Neural progenitor cell (in vitro differentiated cells): ENCODE measurements around the gene SIVA1. TPM values are rescaled to one million over a fixed set of nuclear protein-coding genes. Genes with fewer than 3 reads are reported as not detected.
A peak's percentile ranks its signal among the peaks of the same experiment; 100 is the strongest.

ENCODE experiments used
- DNase-seq: peaks from one replicate; pipeline ENCODE4 v3.0.0-alpha.2; 2016; ENCODE audit warnings: low spot score
- H2AFZ ChIP-seq: fragments of 200-600 bp; sonication (generic); replicated peaks from 2 replicates; pipeline ENCODE4 v1.6.1; 2016; ENCODE audit warnings: antibody characterized with exemption
- H3F3A ChIP-seq: fragments of 200-600 bp; sonication (generic); 2 replicates; pipeline ENCODE4 v1.6.1; 2016; ENCODE audit warnings: antibody characterized with exemption, low read depth
- H3K27ac ChIP-seq: fragments of 200-600 bp; sonication (generic); 2 replicates; pipeline ENCODE4 v1.5.1; 2016; ENCODE audit warnings: mild to moderate bottlenecking
- H3K27me3 ChIP-seq: fragments of 200-600 bp; sonication (generic); 2 replicates; pipeline ENCODE4 v1.6.1; 2016; ENCODE audit warnings: mild to moderate bottlenecking, moderate library complexity
- H3K36me3 ChIP-seq: fragments of 200-600 bp; sonication (generic); 2 replicates; pipeline ENCODE4 v1.5.1; 2016
- H3K4me1 ChIP-seq: fragments of 200-600 bp; sonication (generic); 2 replicates; pipeline ENCODE4 v1.6.1; 2016; ENCODE audit warnings: mixed run types
- H3K4me2 ChIP-seq: fragments of 200-600 bp; sonication (generic); 2 replicates; pipeline ENCODE4 v1.6.1; 2016
- H3K4me3 ChIP-seq: fragments of 200-600 bp; sonication (generic); 2 replicates; pipeline ENCODE4 v1.5.1; 2016
- H3K79me2 ChIP-seq: fragments of 200-600 bp; sonication (generic); 2 replicates; pipeline ENCODE4 v1.6.1; 2016; ENCODE audit warnings: low read depth
- H3K9ac ChIP-seq: fragments of 200-600 bp; sonication (generic); 2 replicates; pipeline ENCODE4 v1.6.1; 2016
- H3K9me3 ChIP-seq: fragments of 200-600 bp; sonication (generic); 2 replicates; pipeline ENCODE4 v1.5.1; 2016; ENCODE audit warnings: low read depth
- H4K20me1 ChIP-seq: fragments of 200-600 bp; sonication (generic); 2 replicates; pipeline ENCODE4 v1.6.1; 2016; ENCODE audit warnings: low read depth
- H3K27ac Mint-ChIP-seq: 3 replicates; pipeline ENCODE4 v1.8.0; 2021; ENCODE audit warnings: mixed read lengths
- H3K27me3 Mint-ChIP-seq: 2 replicates; pipeline ENCODE4 v1.8.0; 2022; ENCODE audit warnings: low read depth, mild to moderate bottlenecking, inconsistent platforms, moderate library complexity, mixed read lengths; ENCODE audit not compliant: insufficient read depth
- H3K36me3 Mint-ChIP-seq: 3 replicates; pipeline ENCODE4 v1.8.0; 2021; ENCODE audit warnings: mixed read lengths
- H3K4me1 Mint-ChIP-seq: 3 replicates; pipeline ENCODE4 v1.8.0; 2021; ENCODE audit warnings: mixed read lengths
- H3K4me3 Mint-ChIP-seq: 3 replicates; pipeline ENCODE4 v1.8.0; 2021; ENCODE audit warnings: mild to moderate bottlenecking, moderate library complexity, mixed read lengths
- H3K9me3 Mint-ChIP-seq: 3 replicates; pipeline ENCODE4 v1.8.0; 2020; ENCODE audit warnings: mixed read lengths
- CTCF ChIP-seq: fragments of 200-600 bp; sonication (generic); IDR thresholded peaks from 2 replicates; pipeline ENCODE4 v1.5.1; 2017; ENCODE audit warnings: antibody characterized with exemption, mild to moderate bottlenecking
- EZH2 ChIP-seq: fragments of 200-600 bp; sonication (generic); IDR thresholded peaks from 2 replicates; pipeline ENCODE4 v1.6.1; 2017; ENCODE audit warnings: antibody characterized with exemption, mild to moderate bottlenecking, moderate library complexity
- EZH2phosphoT487 ChIP-seq: fragments of 200-600 bp; sonication (generic); IDR thresholded peaks from 2 replicates; pipeline ENCODE4 v1.6.1; 2017; ENCODE audit warnings: antibody characterized with exemption
- total RNA-seq: library from RNA; depleted of rRNA; stranded (reverse); fragments of >200 nt; gene quantifications from 2 replicates; pipeline ENCODE4 v1.2.3, GENCODE V29; 2015; ENCODE audit warnings: low replicate concordance

Gene SIVA1
- total RNA-seq, 1 donor from 2014 or later = 139 TPM

GRCh38 chr14:104715871-104716270 lies 37.1 kb upstream of the SIVA1 start:
- Mint-ChIP-seq H3K9me3 (no peaks in the 10 kb centered on the region), H3K4me3 (no peak overlapping the region), H3K27ac (no peak overlapping the region), H3K27me3 (peaks cover 2% of the 10 kb centered on the region), H3K36me3 (no peaks in the 10 kb centered on the region), H3K4me1 (peaks cover 5% of the 10 kb centered on the region)
- Histone ChIP-seq H3K4me1 (no peaks in the 10 kb centered on the region), H2AFZ (no peak overlapping the region), H3K9ac (no peak overlapping the region), H3K36me3 (no peaks in the 10 kb centered on the region), H3K27me3 (no peaks in the 10 kb centered on the region), H3K27ac (no peak overlapping the region), H4K20me1 (no peaks in the 10 kb centered on the region), H3K79me2 (no peaks in the 10 kb centered on the region), H3K4me2 (no peak overlapping the region), H3K4me3 (no peak overlapping the region), H3K9me3 (no peaks in the 10 kb centered on the region), H3F3A (no peaks in the 10 kb centered on the region)
- TF ChIP-seq CTCF (no peak), EZH2 (no peak), EZH2phosphoT487 (no peak)
- no peak for DNase-seq

- Mint-ChIP-seq H3K4me3 (no peak overlapping the region), H3K9me3 (no peaks in the 10 kb centered on the region)
Observed at GRCh38 chr14:104717137-104717536, 35.8 kb upstream of the SIVA1 start.

GRCh38 chr14:104717646-104718045 lies 35.3 kb upstream of the SIVA1 start:
- peaks cover 7% of the 10 kb centered on the region for H3K27me3 Mint-ChIP-seq
- no peaks in the 10 kb centered on the region for H3K27me3 ChIP-seq
- no peaks in the 10 kb centered on the region for H3K9me3 Mint-ChIP-seq
- no peak overlapping the region for H3K4me3 Mint-ChIP-seq
- peaks cover 12% of the 10 kb centered on the region for H3K4me1 Mint-ChIP-seq
- H3K27ac Mint-ChIP-seq = peak overlapping the region; percentile 86
- no peaks in the 10 kb centered on the region for H3K79me2 ChIP-seq
- H3K9me3 ChIP-seq = no peaks in the 10 kb centered on the region
- H4K20me1 ChIP-seq = no peaks in the 10 kb centered on the region
- TF ChIP-seq EZH2 (no peak), EZH2phosphoT487 (no peak), CTCF (no peak)
- H3F3A ChIP-seq = no peaks in the 10 kb centered on the region
- H2AFZ ChIP-seq = no peak overlapping the region
- H3K4me3 ChIP-seq = no peak overlapping the region
- H3K36me3 Mint-ChIP-seq = no peaks in the 10 kb centered on the region
- H3K27ac ChIP-seq = no peak overlapping the region
- H3K4me2 ChIP-seq = no peak overlapping the region
- no peaks in the 10 kb centered on the region for H3K4me1 ChIP-seq
- no peak for DNase-seq
- no peak overlapping the region for H3K9ac ChIP-seq
- no peaks in the 10 kb centered on the region for H3K36me3 ChIP-seq

More at GRCh38 chr14:104717137-104717536, 35.8 kb upstream of the SIVA1 start:
- no peaks in the 10 kb centered on the region for H3K27me3 ChIP-seq
- Mint-ChIP-seq H3K36me3 (no peaks in the 10 kb centered on the region), H3K4me1 (peaks cover 9% of the 10 kb centered on the region), H3K27ac (peak overlapping the region; percentile 86), H3K27me3 (peaks cover 2% of the 10 kb centered on the region)
- no peaks in the 10 kb centered on the region for H3F3A ChIP-seq
- no peak for DNase-seq
- no peaks in the 10 kb centered on the region for H4K20me1 ChIP-seq
- no peak overlapping the region for H3K4me2 ChIP-seq
- H3K79me2 ChIP-seq = no peaks in the 10 kb centered on the region
- no peak overlapping the region for H3K9ac ChIP-seq
- no peaks in the 10 kb centered on the region for H3K4me1 ChIP-seq
- TF ChIP-seq CTCF (no peak), EZH2 (no peak), EZH2phosphoT487 (no peak)
- no peak overlapping the region for H2AFZ ChIP-seq
- H3K27ac ChIP-seq = no peak overlapping the region
- no peaks in the 10 kb centered on the region for H3K9me3 ChIP-seq
- H3K4me3 ChIP-seq = no peak overlapping the region
- no peaks in the 10 kb centered on the region for H3K36me3 ChIP-seq
